GM20000 (cell line): Measurements from ENCODE around the gene SIX2.
"Not testable (repeated sequence)": the region's sequence is repeated elsewhere in the genome, so short reads cannot be mapped to it uniquely, and the experiment has no call there.

ENCODE experiments used
- DNase-seq: peaks from one replicate; pipeline ENCODE4 v3.0.0; 2012; ENCODE audit warnings: low spot score
- TF ChIP-seq, protein P1 (sequence below): IDR thresholded peaks from 2 replicates; pipeline ENCODE4 v1.5.1; 2012; ENCODE audit warnings: mild to moderate bottlenecking, control low read depth; ENCODE audit errors: extremely low read depth, missing control alignments

SIX2 gene

DNA sequence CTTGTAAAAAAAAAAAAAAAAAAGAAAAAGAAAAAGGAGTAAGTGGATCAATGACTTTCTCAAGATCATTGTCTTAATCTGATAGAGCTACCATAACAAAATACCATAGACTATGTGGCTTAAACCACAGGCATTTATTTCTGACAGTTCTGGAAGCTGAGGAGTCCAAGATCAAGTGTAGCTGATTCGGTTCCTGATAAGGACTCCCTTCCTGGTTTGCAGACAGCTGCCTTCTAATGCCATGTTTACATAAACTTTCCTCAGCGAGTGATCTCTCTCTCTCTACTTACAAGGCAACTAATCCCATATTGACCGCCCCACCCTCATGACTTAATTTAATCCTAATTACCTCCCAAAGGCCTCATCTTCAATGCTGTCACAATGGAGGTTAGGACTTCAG is 36.5 kb upstream of the SIX2 start:
- DNase-seq, result no peak
- TF ChIP-seq, protein P1, sequence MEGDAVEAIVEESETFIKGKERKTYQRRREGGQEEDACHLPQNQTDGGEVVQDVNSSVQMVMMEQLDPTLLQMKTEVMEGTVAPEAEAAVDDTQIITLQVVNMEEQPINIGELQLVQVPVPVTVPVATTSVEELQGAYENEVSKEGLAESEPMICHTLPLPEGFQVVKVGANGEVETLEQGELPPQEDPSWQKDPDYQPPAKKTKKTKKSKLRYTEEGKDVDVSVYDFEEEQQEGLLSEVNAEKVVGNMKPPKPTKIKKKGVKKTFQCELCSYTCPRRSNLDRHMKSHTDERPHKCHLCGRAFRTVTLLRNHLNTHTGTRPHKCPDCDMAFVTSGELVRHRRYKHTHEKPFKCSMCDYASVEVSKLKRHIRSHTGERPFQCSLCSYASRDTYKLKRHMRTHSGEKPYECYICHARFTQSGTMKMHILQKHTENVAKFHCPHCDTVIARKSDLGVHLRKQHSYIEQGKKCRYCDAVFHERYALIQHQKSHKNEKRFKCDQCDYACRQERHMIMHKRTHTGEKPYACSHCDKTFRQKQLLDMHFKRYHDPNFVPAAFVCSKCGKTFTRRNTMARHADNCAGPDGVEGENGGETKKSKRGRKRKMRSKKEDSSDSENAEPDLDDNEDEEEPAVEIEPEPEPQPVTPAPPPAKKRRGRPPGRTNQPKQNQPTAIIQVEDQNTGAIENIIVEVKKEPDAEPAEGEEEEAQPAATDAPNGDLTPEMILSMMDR, result no peak

DNA sequence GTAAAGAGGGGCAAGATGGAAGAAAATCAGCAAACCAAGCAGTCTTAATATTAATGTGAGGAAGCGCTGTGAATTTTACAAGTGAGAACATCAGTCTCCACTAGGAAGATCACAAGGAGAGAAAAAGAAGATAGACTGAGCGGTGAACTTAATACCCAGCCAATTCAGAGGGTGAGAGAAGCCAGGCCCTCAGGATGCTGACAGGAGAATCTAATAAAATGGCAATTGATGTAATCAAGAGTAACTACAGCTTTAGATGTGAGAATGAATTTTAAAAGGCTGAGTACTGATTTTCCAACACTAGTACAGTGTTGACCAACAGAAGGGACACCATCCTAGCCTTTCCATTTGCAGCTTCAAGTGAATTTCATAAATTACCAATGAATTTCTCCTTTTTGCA is 35.7 kb upstream of the SIX2 start:
- DNase-seq, result no peak
- TF ChIP-seq, protein P1, result no peak

DNA sequence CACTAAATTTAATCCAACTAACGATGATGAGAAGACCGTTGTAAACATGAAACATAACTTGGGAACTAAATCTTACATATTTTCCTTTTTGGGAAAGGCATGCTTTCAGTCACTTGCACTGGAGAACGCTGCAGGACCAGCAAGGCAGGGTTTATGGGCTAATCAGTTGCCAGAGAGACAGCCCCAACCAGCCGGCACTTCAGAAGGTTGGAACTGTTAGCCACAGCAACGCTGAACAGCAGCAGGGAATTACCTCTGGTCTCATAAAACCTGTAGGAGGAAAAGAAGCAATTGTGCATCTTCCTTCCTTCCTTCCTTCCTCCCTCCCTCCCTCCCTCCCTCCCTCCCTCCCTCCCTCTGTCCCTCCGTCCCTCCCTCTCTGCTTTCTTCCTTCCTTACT is 33.9 kb upstream of the SIX2 start:
- no peak for DNase-seq
- TF ChIP-seq, protein P1, result no peak

DNA sequence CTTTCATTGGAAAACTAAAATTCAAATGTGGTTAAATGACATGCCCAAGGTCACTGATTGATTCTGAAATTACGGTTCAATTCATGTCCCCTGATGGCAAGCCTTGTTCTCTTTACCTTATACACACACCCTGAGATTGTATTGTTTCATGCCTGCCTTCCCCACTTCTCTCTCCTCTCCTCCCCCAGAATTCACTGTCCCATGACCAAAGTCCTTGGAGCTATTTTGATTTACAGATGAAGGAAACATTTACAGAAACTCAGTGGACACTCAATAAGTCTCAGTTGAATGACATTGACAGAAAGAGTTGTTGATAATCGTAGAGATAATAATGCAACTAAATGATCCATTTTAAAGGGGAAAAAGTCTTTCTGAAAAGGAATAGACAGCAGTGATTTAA is 33.1 kb upstream of the SIX2 start:
- no peak for DNase-seq
- TF ChIP-seq, protein P1, result no peak

DNA sequence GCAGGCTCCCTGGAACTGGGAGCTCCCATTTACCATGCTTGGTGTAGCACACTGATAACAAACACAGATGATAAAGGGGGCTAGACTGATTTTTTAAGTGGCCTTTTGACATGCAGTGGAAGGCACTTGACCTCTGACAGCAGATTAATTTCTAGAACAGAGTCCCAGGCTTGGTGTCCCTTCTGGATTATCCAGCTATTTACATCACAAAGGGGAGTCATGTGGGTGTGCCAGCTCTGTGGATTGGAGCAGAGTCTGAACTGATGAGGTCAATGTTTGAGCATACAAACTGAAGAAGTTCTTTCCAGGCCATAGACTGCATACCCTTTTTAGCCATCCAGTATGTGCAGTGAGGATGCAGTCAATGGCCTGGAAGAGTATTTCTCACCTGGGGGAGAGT is 31.5 kb upstream of the SIX2 start:
- TF ChIP-seq, protein P1, result no peak
- DNase-seq, result no peak

DNA sequence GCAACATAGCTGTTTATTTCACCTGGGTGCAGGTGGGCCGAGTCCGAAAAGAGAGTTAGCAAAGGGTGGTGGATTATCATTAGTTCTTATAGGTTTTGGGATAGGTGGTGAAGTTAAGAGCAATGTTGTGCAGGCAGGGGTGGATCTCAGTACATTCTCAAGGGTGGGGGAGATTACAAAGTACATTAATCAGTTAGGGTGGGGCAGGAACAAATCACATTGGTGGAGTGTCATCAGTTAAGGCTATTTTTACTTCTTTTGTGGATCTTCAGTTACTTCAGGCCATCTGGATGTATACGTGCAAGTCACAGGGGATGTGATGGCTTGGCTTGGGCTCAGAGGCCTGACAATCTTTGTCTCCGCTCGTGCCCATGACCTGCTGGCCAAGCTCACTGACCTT is 30.6 kb upstream of the SIX2 start:
- not testable (repeated sequence) for DNase-seq

DNA sequence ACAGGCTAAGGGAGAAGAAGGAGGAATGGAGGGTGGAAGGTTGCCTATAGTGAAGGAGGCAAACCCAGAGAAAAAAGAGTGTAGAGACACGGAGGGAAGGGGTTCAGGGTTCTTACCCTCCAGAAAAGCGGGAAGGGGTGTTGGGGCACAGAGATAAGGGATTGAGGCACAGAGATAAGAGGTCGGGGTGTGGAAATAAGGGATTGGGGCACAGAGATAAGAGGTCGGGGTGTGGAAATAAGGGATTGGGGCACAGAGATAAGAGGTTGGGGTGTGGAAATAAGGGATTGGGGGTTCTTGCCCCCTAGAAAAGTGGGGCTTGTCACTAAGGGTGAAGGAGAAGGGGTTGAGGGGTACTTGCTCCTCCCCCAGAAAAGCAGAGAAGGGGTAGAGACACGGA is 29.6 kb upstream of the SIX2 start:
- DNase-seq, result not testable (repeated sequence)

DNA sequence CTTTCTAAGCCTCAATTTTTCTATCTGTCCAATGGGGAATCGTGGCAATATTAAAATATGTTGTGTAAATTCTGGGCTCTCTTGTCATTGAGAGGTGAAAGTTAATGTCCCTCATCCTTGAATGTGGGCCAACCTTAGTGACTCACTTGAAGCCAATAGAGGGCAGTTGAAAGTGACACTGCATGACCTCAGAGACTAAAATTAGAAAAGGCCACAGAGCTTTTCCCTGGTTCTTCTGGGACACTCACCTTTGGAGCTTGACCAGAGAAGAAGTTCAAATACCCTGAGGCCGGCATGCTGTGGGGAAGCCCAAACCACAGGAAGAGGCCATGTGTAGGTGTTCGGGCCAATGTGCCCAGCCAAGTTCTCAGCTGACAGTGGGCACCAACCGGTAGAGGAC is 24.1 kb upstream of the SIX2 start:
- no peak for DNase-seq
- TF ChIP-seq, protein P1, result no peak

DNA sequence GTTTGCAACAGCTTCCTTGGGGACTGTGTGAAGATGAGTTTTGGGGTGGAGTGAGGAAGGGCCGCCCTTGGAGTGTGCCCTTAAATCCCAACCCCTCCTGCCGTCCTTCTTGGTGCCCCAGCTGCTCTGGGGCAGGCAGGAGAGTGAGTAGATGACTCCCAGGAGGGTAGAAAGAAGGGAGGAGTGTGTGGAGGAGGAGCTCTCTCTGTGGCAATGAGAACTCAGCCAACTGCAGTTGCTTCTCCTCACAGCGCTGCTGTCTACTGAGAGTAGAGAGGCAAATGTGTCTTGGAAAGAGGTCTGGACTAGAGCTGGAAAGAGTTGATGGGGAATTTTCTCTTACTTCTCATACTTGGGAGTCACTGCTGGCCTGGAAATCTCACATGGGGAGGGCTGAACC is 21.8 kb upstream of the SIX2 start:
- TF ChIP-seq, protein P1, result no peak
- no peak for DNase-seq
